HUES64 (cell line): ENCODE data around the gene IGDCC3.

ENCODE experiments used
- H3K27ac ChIP-seq: 2 replicates; pipeline ENCODE4 v1.7.0; 2013; ENCODE audit warnings: low read depth, low read length, inconsistent platforms
- H3K27me3 ChIP-seq: 2 replicates; pipeline ENCODE4 v1.6.1; 2013; ENCODE audit warnings: mild to moderate bottlenecking, low read length; ENCODE audit not compliant: insufficient read depth
- H3K36me3 ChIP-seq: 2 replicates; pipeline ENCODE4 v1.6.1; 2013; ENCODE audit warnings: mild to moderate bottlenecking, low read length; ENCODE audit not compliant: insufficient read depth
- H3K4me1 ChIP-seq: 2 replicates; pipeline ENCODE4 v1.6.1; 2013; ENCODE audit warnings: mild to moderate bottlenecking, low read length, moderate library complexity; ENCODE audit not compliant: insufficient read depth
- H3K4me3 ChIP-seq: 2 replicates; pipeline ENCODE4 v1.5.1; 2013; ENCODE audit warnings: mild to moderate bottlenecking, low read length, moderate library complexity
- H3K9ac ChIP-seq: 2 replicates; pipeline ENCODE4 v1.6.1; 2013; ENCODE audit warnings: mild to moderate bottlenecking, low read depth, low read length
- H3K9me3 ChIP-seq: 2 replicates; pipeline ENCODE4 v1.6.1; 2013; ENCODE audit warnings: low read depth, low read length; ENCODE audit not compliant: insufficient read depth
- WGBS: fragments of 150-250, 120-280 bp; methylation state at CpG from one replicate; pipeline ENCODE4 v1.1.7; 2013; ENCODE audit warnings: missing lambda C conversion rate; 5-methylcytosine and 5-hydroxymethylcytosine counted together

IGDCC3 gene

DNA sequence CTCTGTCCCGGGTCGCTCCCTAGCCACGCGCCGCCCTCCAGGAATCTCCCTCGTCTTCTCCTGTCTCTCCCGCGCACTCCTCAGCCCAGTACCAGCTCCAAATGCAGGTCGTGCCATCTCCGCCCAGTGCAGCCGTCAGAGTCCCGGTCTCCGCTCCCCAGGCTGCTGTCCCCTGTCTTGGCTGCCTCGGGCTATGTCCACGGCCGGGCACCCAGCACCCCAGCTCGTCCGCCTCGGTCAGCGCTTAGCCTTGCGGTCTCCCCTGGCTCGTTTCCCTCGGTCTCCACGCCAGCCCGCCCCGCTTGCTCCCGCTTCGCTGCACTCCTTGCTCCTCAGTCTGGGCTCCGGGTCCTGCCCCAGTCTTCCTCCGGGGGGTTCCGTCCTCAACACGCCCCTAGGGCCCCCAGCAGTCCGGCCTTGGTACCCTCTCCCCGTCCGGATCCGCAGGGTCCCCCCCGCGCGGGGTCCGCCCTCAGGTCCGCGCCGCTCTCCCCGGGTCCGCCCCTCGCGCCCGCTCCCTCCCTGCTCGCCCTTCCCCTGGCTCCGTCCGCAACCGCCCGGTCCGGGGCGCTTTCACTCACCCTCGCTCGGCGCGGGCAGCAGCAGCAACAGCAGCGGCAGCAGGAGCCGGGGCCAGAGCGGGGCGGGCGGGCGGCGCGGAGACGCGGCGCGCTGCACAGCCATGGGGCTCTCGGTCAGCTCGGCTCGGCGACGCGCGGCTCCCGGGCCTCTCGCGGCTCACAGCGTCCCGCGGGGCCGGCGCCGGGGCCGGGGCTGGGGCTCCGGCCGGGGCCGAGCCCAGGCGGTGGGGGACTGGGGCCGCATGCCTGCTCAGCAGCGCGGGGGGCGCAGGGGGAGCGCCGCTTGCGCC is 462 bp downstream of the IGDCC3 start:
- peaks cover 32% of the 10 kb centered on the region for H3K27me3 ChIP-seq
- H3K27ac ChIP-seq, result peak overlapping the region; percentile 34
- H3K9ac ChIP-seq, result peak overlapping the region; percentile 78
- H3K36me3 ChIP-seq, result peaks cover 23% of the 10 kb centered on the region
- H3K4me3 ChIP-seq, result peak overlapping the region; percentile 93
- H3K4me1 ChIP-seq, result peaks cover 19% of the 10 kb centered on the region
- no peaks in the 10 kb centered on the region for H3K9me3 ChIP-seq
- under 1% methylated on average over 99 of the region's 99 CpGs for WGBS

GRCh38 chr15:65376767-65377104 is 1.1 kb downstream of the IGDCC3 start:
- Histone ChIP-seq H3K36me3 (peaks cover 25% of the 10 kb centered on the region), H3K9me3 (no peaks in the 10 kb centered on the region), H3K4me3 (peak overlapping the region; percentile 93), H3K27ac (no peak overlapping the region), H3K4me1 (peaks cover 19% of the 10 kb centered on the region), H3K9ac (peak overlapping the region; percentile 78), H3K27me3 (peaks cover 32% of the 10 kb centered on the region)
- WGBS, result under 1% methylated on average over 21 of the region's 21 CpGs

GRCh38 chr15:65375871-65376607 is 1.8 kb downstream of the IGDCC3 start:
- Histone ChIP-seq H3K9ac (no peak overlapping the region), H3K9me3 (no peaks in the 10 kb centered on the region), H3K4me1 (peaks cover 19% of the 10 kb centered on the region), H3K27ac (no peak overlapping the region), H3K4me3 (peak overlapping the region; percentile 93), H3K36me3 (peaks cover 29% of the 10 kb centered on the region), H3K27me3 (peaks cover 32% of the 10 kb centered on the region)
- 25% methylated on average over 6 of the region's 9 CpGs for WGBS

GRCh38 chr15:65374821-65375401 is 2.9 kb downstream of the IGDCC3 start:
- Histone ChIP-seq H3K27me3 (peaks cover 27% of the 10 kb centered on the region), H3K36me3 (peaks cover 29% of the 10 kb centered on the region), H3K4me1 (peaks cover 20% of the 10 kb centered on the region), H3K9me3 (no peaks in the 10 kb centered on the region), H3K27ac (no peak overlapping the region; the same call in 1 of the 2 replicates), H3K9ac (no peak overlapping the region), H3K4me3 (no peak overlapping the region)
- WGBS, result 82% methylated on average over 14 of the region's 14 CpGs

DNA sequence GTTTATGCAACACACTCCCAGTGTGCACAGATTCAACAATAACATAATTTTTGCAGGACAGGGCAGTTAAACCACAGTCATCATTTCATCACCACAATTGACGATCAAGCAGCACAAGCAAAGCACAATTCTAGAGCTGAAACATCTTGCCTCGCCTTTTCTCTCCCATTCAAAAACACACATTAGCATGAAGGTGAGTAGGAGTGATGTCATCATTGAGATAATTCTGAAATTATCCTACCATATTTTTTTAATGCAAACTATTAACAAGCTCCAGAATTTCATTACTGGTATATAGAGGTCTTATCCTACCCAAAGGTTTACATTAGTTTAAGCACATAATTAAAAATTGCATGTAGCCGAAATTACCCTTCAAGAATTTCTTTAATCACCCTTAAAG is 3.5 kb downstream of the IGDCC3 start:
- H3K4me1 ChIP-seq, result peaks cover 26% of the 10 kb centered on the region
- H3K9me3 ChIP-seq, result no peaks in the 10 kb centered on the region
- H3K4me3 ChIP-seq, result no peak overlapping the region
- H3K36me3 ChIP-seq, result peaks cover 29% of the 10 kb centered on the region
- no peak overlapping the region for H3K9ac ChIP-seq
- whole genome bisulfite sequencing, result 95% methylated on average over 2 of the region's 3 CpGs
- no peak overlapping the region for H3K27ac ChIP-seq
- H3K27me3 ChIP-seq, result peaks cover 22% of the 10 kb centered on the region

DNA sequence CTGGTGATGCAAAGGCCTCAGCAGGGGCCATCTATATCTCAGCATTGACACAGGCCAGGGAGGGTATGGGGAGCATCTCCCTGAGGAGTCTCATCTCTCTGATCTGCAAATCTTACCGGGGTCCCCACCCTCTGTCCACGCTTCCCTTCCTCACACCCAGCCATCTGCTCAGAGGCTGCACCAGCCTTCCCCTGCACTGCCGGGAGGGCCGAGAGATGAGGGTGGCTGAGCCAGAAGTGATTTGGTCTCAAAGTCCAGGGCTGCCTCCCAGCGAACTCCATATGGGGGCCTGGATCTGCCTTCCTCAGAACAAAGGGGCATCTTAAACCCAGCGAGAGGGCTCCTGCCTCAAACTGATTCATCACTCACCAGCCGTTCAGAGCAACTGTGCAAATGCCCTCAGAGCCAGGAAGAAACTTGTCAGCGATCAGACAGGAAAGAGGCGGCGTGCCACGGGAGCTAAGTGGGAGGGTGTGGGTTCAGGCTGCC is 4.6 kb downstream of the IGDCC3 start:
- H3K4me1 ChIP-seq, result peaks cover 30% of the 10 kb centered on the region
- no peak overlapping the region for H3K4me3 ChIP-seq
- 84% methylated on average over 11 of the region's 11 CpGs for WGBS
- no peaks in the 10 kb centered on the region for H3K9me3 ChIP-seq
- H3K36me3 ChIP-seq, result peaks cover 29% of the 10 kb centered on the region
- peaks cover 19% of the 10 kb centered on the region for H3K27me3 ChIP-seq
- no peak overlapping the region for H3K9ac ChIP-seq
- H3K27ac ChIP-seq, result no peak overlapping the region

- Histone ChIP-seq H3K4me1 (peaks cover 33% of the 10 kb centered on the region), H3K9me3 (no peaks in the 10 kb centered on the region), H3K36me3 (peaks cover 29% of the 10 kb centered on the region), H3K27me3 (peaks cover 19% of the 10 kb centered on the region), H3K27ac (no peak overlapping the region), H3K4me3 (no peak overlapping the region), H3K9ac (no peak overlapping the region)
- WGBS, result 81% methylated on average over 4 of the region's 4 CpGs
These were observed 5.1 kb downstream of the IGDCC3 start for GRCh38 chr15:65372787-65373067.

- Histone ChIP-seq H3K36me3 (peaks cover 29% of the 10 kb centered on the region), H3K27ac (no peak overlapping the region), H3K9me3 (no peaks in the 10 kb centered on the region), H3K9ac (no peak overlapping the region), H3K4me3 (no peak overlapping the region), H3K27me3 (peaks cover 19% of the 10 kb centered on the region), H3K4me1 (peaks cover 36% of the 10 kb centered on the region)
- 86% methylated on average over 21 of the region's 21 CpGs for WGBS
These were observed 5.6 kb downstream of the IGDCC3 start for GRCh38 chr15:65371976-65372786.

- Histone ChIP-seq H3K36me3 (peaks cover 29% of the 10 kb centered on the region), H3K4me3 (no peak overlapping the region), H3K27me3 (peaks cover 7% of the 10 kb centered on the region), H3K4me1 (peaks cover 45% of the 10 kb centered on the region), H3K27ac (no peak overlapping the region), H3K9ac (no peak overlapping the region), H3K9me3 (no peaks in the 10 kb centered on the region)
These were observed 6.9 kb downstream of the IGDCC3 start for GRCh38 chr15:65370885-65371284.

DNA sequence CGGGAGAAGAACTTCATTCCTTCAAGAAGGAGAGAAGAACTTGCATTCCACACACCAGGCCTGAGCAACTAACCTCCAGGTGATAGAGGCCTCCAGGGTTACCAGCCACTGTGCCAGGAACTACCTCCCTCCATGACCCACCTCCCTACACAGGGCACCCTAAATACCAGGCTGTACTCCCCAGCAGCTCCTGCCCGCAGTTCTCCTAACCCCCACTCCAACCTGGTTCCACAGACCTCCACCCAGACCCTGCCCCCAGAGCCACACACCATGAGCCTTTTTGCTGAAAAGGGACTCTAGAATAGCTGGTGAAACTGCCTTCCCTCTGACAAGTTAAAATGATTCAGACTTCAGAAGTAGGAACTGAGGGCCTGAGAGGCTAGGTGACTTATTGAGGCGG is 8.2 kb downstream of the IGDCC3 start:
- Histone ChIP-seq H3K4me3 (no peak overlapping the region), H3K4me1 (peaks cover 54% of the 10 kb centered on the region), H3K27ac (no peak overlapping the region), H3K27me3 (no peaks in the 10 kb centered on the region), H3K36me3 (peaks cover 25% of the 10 kb centered on the region), H3K9me3 (no peaks in the 10 kb centered on the region), H3K9ac (no peak overlapping the region)
- WGBS, result 92% methylated on average over 3 of the region's 3 CpGs

DNA sequence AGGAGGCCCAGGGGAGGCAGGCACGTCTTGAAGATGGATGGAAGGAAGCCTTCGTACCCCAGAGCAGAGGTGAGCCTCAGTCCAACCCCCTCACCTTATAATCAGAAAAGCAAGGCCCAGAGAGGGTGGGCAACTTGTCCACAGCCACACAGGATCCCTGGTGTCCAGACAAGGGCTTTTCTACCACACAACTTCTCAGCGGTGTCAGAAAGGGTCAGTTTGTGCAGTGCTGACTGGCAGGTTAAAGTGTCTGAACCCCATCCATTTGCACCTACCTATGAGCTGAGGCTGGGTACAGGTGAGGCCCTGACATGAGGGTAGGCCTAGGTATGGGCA is 8.6 kb downstream of the IGDCC3 start:
- peak overlapping the region; percentile 28; the same call in 1 of the 2 replicates for H3K9ac ChIP-seq
- 79% methylated on average over 3 of the region's 3 CpGs for WGBS
- no peaks in the 10 kb centered on the region for H3K9me3 ChIP-seq
- H3K36me3 ChIP-seq, result peaks cover 21% of the 10 kb centered on the region
- no peak overlapping the region for H3K4me3 ChIP-seq
- peak overlapping the region; percentile 92 for H3K27ac ChIP-seq
- no peaks in the 10 kb centered on the region for H3K27me3 ChIP-seq
- peaks cover 56% of the 10 kb centered on the region for H3K4me1 ChIP-seq
